T-helper 22 cell (primary cell): ENCODE results near the gene OR10H4.
"Not testable (repeated sequence)": the region's sequence is repeated elsewhere in the genome, so short reads cannot be mapped to it uniquely, and the experiment has no call there.

Experiments
- DNase-seq: peaks from one replicate; pipeline ENCODE4 v3.0.0-alpha.2; 2020; ENCODE audit warnings: low read depth

Gene OR10H4, protein sequence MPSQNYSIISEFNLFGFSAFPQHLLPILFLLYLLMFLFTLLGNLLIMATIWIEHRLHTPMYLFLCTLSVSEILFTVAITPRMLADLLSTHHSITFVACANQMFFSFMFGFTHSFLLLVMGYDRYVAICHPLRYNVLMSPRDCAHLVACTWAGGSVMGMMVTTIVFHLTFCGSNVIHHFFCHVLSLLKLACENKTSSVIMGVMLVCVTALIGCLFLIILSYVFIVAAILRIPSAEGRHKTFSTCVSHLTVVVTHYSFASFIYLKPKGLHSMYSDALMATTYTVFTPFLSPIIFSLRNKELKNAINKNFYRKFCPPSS

GRCh38 chr19:15948223-15949058 is at the start of gene OR10H4:
Gene OR10H4, plus strand, starts transcription at chr19:15949008. Its CDS starts 0 bp downstream, at chr19:15949008.
- no peak for DNase-seq

DNA sequence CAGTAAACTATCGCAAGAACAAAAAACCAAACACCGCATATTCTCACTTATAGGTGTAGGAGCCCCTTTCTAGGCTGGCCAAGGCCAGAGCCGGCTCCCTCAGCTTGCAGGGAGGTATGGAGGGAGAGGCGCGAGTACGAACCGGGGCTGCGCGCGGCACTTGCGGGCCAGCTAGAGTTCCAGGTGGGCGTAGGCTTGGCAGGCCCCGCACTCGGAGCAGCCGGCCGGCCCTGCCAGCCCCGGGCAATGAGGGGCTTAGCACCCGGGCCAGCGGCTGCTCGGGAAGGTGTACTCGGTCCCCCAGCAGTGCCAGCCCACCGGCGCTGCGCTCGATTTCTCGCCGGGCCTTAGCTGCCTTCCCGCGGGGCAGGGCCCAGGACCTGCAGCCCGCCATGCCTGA is 49.2 kb upstream of the OR10H4 start:
- not testable (repeated sequence) for DNase-seq

DNA sequence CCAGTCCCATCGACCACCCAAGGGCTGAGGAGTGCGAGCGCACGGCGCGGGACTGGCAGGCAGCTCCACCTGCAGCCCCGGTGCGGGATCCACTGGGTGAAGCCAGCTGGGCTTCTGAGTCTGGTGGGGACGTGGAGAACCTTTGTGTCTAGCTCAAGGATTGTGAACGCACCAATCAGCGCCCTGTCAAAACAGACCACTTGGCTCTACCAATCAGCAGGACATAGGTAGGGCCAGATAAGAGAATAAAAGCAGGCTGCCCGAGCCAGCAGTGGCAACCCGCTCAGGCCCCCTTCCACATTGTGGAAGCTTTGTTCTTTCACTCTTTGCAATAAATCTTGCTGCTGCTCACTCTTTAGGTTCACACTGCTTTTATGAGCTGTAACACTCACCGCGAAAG is 48.8 kb upstream of the OR10H4 start:
- DNase-seq: not testable (repeated sequence)

GRCh38 chr19:15900504-15900903 is 48.3 kb upstream of the OR10H4 start:
- DNase-seq: no peak

GRCh38 chr19:15902254-15902653 is 46.6 kb upstream of the OR10H4 start:
- DNase-seq: no peak

DNA sequence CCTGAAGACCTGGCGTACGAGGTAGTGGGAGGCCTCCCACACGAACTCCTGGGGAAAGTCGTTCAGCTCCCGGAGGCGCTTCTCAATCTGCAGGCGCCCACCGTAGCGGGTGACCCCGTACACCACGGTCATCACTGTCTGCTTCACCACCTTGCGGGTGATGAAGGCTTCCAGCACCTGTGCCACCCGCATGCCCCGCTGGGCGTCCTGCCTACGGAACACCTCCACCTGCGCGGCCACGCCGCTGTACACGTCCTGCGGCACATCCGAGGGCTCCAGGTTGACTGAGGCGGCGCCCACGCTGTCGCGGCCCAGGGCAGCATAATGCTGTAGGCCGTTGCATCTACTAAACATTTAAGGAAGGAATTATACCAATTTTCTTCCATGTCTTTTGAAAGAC is 45.9 kb upstream of the OR10H4 start:
- not testable (repeated sequence) for DNase-seq

GRCh38 chr19:15905026-15905425 is 43.8 kb upstream of the OR10H4 start:
- no peak for DNase-seq

GRCh38 chr19:15911599-15912235 is 37.1 kb upstream of the OR10H4 start:
- no peak for DNase-seq

DNA sequence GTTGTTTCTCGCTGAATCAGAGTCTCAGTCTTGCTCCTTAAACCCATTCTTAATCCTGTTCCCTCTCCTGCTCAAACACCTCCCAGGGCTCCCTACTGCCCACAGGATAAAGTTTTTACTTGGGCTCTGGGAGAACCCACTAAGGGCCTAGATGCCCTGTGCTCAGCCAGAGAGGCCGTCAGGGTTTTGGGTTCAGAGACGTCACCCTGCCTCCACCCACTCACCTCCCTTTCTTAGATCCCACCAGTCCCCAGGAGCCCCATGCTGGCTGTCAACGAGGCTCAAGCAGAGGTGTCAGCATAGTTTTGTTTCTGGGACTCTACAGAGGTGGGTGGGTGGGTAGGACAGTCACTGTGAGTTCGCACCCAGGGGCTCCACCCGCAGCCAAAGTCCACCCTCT is 35.4 kb upstream of the OR10H4 start:
- DNase-seq: no peak

DNA sequence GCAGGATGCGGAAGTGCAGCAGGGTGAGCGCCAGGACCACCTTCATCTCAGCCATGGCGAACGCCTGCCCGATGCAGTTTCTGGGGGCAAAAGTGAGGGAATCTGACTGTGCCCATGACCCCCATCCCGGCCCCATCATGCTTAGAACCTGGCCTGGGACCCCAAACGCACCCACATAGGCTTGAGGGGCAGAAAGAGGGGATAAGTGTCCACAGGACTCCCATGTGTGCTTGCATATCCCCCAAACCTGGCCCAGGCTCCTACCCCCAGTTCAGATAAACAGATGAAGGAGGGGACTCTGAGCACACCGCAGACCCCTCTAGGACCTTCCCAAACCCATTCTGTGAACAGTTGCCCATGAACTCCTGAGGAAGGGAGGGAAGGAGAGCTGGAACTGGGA is 35.0 kb upstream of the OR10H4 start:
- no peak for DNase-seq

DNA sequence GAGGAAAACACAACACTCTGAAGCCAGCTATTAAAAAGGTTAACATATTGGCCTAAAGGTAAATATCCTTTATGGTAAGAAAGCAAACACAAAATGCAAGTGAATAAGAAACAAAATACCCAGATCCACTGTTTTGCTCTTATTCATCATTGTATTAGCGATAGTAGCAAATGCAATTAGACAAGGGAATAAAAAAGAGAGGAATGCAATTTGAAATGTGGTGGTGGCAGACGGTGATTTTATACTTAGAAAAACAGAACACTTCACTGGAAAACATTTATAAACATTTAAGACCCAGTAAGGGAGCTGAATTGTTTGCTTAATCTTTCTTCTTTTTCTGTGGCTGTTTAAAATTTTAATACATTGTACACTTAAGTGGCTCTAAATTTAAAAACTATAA is 33.7 kb upstream of the OR10H4 start:
- DNase-seq: no peak

GRCh38 chr19:15919243-15919642 is 29.6 kb upstream of the OR10H4 start:
- DNase-seq: no peak

- DNase-seq: no peak
Observed at GRCh38 chr19:15922021-15922420, 26.8 kb upstream of the OR10H4 start.

- no peak for DNase-seq
Observed at GRCh38 chr19:15923702-15924101, 25.1 kb upstream of the OR10H4 start.

GRCh38 chr19:15926484-15926883 is 22.3 kb upstream of the OR10H4 start:
- no peak for DNase-seq

DNA sequence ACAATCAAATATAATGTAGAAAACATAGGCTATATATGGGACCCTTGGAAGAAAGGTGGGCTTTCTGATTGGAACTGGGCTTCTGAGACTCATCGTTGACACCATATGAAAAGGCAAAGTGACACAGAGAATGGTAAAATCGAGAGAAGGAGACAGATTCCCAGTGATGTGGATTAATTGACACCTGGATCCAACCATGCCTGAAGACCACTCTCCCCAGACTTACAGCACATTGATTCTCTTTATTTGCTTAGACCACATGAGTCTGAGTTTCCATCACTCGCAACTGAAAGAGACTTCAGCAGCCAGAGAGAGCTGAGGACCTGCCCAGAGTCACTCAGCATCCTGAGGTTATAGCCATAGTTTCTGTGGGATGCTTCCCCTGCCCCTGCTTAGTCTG is 20.5 kb upstream of the OR10H4 start:
- no peak for DNase-seq

DNA sequence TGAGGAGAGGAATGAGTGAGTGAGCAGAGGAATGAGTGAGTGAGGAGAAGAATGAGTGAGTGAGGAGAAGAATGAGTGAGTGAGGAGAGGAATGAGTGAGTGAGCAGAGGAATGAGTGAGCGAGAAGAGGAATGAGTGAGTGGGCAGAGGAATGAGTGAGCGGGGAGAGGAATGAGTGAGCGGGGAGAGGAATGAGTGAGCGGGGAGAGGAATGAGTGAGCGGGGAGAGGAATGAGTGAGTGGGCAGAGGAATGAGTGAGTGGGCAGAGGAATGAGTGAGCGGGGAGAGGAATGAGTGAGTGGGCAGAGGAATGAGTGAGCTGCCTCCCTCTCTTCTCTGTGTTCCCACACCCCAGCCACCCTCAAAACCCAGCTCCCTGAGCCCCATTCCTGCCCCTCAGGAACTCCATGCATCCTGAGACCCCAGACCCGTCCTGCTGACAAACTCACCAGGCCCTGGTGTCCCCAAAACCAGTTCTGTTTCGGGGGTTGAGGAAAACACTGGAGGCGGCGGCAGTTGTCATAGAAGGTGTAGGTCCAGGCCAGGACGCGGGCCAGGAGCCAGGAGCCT is 15.0 kb upstream of the OR10H4 start:
- DNase-seq: not testable (repeated sequence)

GRCh38 chr19:15934332-15935078 is 14.3 kb upstream of the OR10H4 start, which contains the start of gene CYP4F11:
Gene CYP4F11, minus strand, starts transcription at chr19:15934529. Its CDS starts 121 bp downstream, at chr19:15934408.
- no peak for DNase-seq

DNA sequence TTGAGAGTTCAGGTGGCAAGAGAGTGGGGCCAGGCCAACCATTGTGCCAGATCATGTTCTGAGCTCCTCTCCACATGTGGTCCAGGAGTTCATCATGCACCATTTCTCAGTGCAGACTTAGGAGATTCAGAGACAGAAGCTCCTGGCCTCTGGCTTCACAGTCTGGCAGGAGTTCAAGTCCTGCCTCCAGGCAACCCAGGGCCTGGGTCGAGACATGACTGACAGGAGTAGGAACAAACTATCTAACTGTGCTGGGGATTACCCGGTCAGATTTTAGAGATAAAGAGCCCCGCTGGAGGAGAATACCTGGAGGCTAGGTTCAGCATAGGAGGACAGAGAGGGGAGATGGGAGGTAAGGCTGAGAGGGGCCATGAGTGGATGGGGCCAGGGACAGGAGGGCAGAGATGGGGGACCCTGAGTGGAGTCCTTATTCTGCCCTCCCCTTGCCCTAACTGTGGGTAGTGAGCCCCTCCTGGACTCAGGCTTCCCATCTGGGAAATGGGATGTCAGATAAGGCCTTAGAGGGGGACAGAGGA is 13.6 kb upstream of the OR10H4 start:
- no peak for DNase-seq

DNA sequence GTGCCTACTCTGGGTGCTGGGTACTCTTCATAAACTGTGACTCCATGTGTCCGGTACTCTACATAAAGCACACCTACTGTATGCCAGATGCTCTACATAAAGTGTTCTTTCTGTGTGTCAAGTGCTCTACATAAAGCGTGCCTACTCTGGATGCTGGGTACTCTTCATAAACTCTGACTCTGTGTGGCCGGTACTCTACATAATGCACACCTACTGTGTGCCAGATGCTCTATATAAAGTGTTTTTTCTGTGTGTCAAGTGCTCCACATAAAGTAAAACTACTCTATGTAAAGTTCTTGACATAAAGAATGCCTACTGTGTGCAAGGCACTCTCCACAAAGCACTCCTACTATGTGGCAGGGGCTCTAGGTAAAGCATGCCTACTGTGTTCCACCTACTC is 12.6 kb upstream of the OR10H4 start:
- no peak for DNase-seq

DNA sequence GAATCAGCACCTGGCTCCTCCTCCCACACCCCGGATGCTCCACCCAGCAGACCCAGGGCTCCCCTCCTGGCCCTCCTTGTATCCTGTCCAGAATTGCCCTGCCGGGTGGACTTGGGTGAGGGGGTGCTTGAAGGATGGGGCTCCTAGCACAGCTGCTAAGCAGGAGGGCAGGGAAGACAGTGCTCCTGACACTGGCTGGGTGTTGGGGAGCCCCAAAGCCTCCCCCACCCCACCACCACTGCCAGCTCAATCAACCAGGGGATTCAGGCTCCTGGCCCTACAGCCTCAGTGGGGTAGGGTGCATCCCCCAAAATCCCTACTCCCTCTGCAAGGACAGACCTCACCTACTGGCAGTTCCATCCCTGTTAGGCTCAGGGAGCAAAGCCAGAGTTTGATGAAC is 11.9 kb upstream of the OR10H4 start:
- no peak for DNase-seq
